Peyer's patch (tissue), 4 donors: ENCODE results near the gene PCIF1. TPM values are rescaled to one million over a fixed set of nuclear protein-coding genes. Genes with fewer than 3 reads are reported as not detected.

ENCODE experiments used
- DNase-seq, 3 donors: peaks; one replicate each; pipeline ENCODE4 v3.0.0-alpha.2; 2017 to 2019
- H3K27ac ChIP-seq, 4 donors: fragments of 200-600 bp; sonication (generic); one replicate each; pipeline ENCODE4 v1.5.1; 2016 to 2019
- H3K27me3 ChIP-seq, 2 donors: fragments of 200-600 bp; sonication (generic); one replicate each; pipeline ENCODE4 v1.5.1; 2019
- H3K36me3 ChIP-seq, 3 donors: fragments of 200-600 bp; sonication (generic); one replicate each; pipeline ENCODE4 v1.5.1; 2016 to 2019
- H3K4me1 ChIP-seq, 4 donors: fragments of 200-600 bp; sonication (generic); one replicate each; pipeline ENCODE4 v1.5.1; 2016 to 2019
- H3K4me3 ChIP-seq, 4 donors: fragments of 200-600 bp; sonication (generic); 1 replicate in 3 of 4; 2 replicates in 1 of 4; pipeline ENCODE4 v1.5.1; 2016 to 2019; ENCODE audit warnings: mild to moderate bottlenecking in 1 of 4
- H3K9me3 ChIP-seq, 4 donors: fragments of 200-600 bp; sonication (generic); one replicate each; pipeline ENCODE4 v1.5.1; 2016 to 2019; ENCODE audit warnings: mild to moderate bottlenecking in 1 of 4
- CTCF ChIP-seq, 6 experiments: fragments of 450-650 bp in 4 of 6; fragments of 200-600 bp in 2 of 6; sonication (generic) in 1 of 6; IDR thresholded peaks; one replicate each; pipeline ENCODE4 v1.5.1; 2017 to 2019; ENCODE audit warnings: antibody characterized with exemption in 6 of 6, mild to moderate bottlenecking in 3 of 6, moderate library complexity in 1 of 6
- POLR2A ChIP-seq, 2 donors: fragments of 450-650 bp; IDR thresholded peaks; one replicate each; pipeline ENCODE4 v1.5.1; 2017; ENCODE audit warnings: antibody characterized with exemption in 2 of 2, mild to moderate bottlenecking in 2 of 2, moderate library complexity in 2 of 2
- total RNA-seq, 4 donors: library from RNA; depleted of rRNA; stranded (reverse); fragments of >200 nt; gene quantifications; one replicate each; pipeline ENCODE4 v1.1.0, GENCODE V29; 2016

The PCIF1 gene
- total RNA-seq, 4 donors from 2014 or later: 25.0 to 53.2 (median 44.9) TPM

GRCh38 chr20:45972500-45973183 is 38.2 kb downstream of the PCIF1 start:
- Histone ChIP-seq H3K27ac (peak overlapping the region; percentile 94 to 99 (median 98)), H3K9me3 (no peaks in the 10 kb centered on the region), H3K4me1 (peaks cover 0 to 19% (median 12%) of the 10 kb centered on the region in 4 donors), H3K27me3 (no peaks in the 10 kb centered on the region), H3K36me3 (peaks cover 0 to 17% (median 0%) of the 10 kb centered on the region in 3 donors), H3K4me3 (peak overlapping the region; percentile 56 to 83 (median 71))
- DNase-seq: peak in 2 of 3 donors; percentile 47 to 97
- TF ChIP-seq POLR2A (IDR thresholded peaks at IDR 0.05): no peak

GRCh38 chr20:45974896-45975565 is 40.5 kb downstream of the PCIF1 start:
- H3K27ac ChIP-seq: no peak overlapping the region
- no peak overlapping the region for H3K4me3 ChIP-seq
- TF ChIP-seq CTCF (IDR thresholded peaks at IDR 0.05): no peak
- no peak for TF ChIP-seq POLR2A (IDR thresholded peaks at IDR 0.05)
- H3K36me3 ChIP-seq: no peaks in the 10 kb centered on the region
- DNase-seq: peak in 1 of 3 donors; percentile 19
- no peaks in the 10 kb centered on the region for H3K27me3 ChIP-seq
- H3K9me3 ChIP-seq: no peaks in the 10 kb centered on the region
- H3K4me1 ChIP-seq: peaks cover 0 to 9% (median 7%) of the 10 kb centered on the region in 4 donors

GRCh38 chr20:45975686-45976085 is 41.2 kb downstream of the PCIF1 start:
- no peak overlapping the region for H3K27ac ChIP-seq
- no peak overlapping the region for H3K4me3 ChIP-seq
- peak in 1 of 3 donors; percentile 21 for DNase-seq
- TF ChIP-seq POLR2A (IDR thresholded peaks at IDR 0.05) (no peak), CTCF (IDR thresholded peaks at IDR 0.05) (no peak)
- peaks cover 0 to 4% (median under 1%) of the 10 kb centered on the region in 4 donors for H3K4me1 ChIP-seq
- H3K36me3 ChIP-seq: no peaks in the 10 kb centered on the region
- H3K27me3 ChIP-seq: no peaks in the 10 kb centered on the region
- no peaks in the 10 kb centered on the region for H3K9me3 ChIP-seq

GRCh38 chr20:45976086-45976485 is 41.6 kb downstream of the PCIF1 start:
- Histone ChIP-seq H3K27ac (no peak overlapping the region), H3K36me3 (no peaks in the 10 kb centered on the region), H3K9me3 (no peaks in the 10 kb centered on the region), H3K4me1 (peaks cover 0 to 4% (median 0%) of the 10 kb centered on the region in 4 donors), H3K27me3 (no peaks in the 10 kb centered on the region), H3K4me3 (no peak overlapping the region)
- TF ChIP-seq CTCF (IDR thresholded peaks at IDR 0.05) (no peak), POLR2A (IDR thresholded peaks at IDR 0.05) (no peak)
- DNase-seq: peak in 1 of 3 donors; percentile 6

GRCh38 chr20:45981261-45981660 is 46.8 kb downstream of the PCIF1 start:
- TF ChIP-seq POLR2A (IDR thresholded peaks at IDR 0.05) (no peak), CTCF (IDR thresholded peaks at IDR 0.05) (no peak)
- Histone ChIP-seq H3K27ac (no peak overlapping the region), H3K4me3 (no peak overlapping the region), H3K36me3 (no peaks in the 10 kb centered on the region), H3K4me1 (no peaks in the 10 kb centered on the region), H3K9me3 (no peaks in the 10 kb centered on the region), H3K27me3 (no peaks in the 10 kb centered on the region)
- peak in 1 of 3 donors; percentile 9 for DNase-seq

GRCh38 chr20:45983279-45983743 is 48.8 kb downstream of the PCIF1 start:
- Histone ChIP-seq H3K27ac (no peak overlapping the region), H3K4me3 (no peak overlapping the region), H3K9me3 (no peaks in the 10 kb centered on the region), H3K36me3 (no peaks in the 10 kb centered on the region), H3K4me1 (no peaks in the 10 kb centered on the region), H3K27me3 (no peaks in the 10 kb centered on the region)
- TF ChIP-seq CTCF (IDR thresholded peaks at IDR 0.05) (no peak), POLR2A (IDR thresholded peaks at IDR 0.05) (no peak)
- no peak for DNase-seq
